Activated effector memory CD4-positive, alpha-beta T cell treated with Interleukin-2 at 50 U/mL for 16 hours (primary cell): Measurements from ENCODE around the gene GNAQ.
"Not testable (repeated sequence)": the region's sequence is repeated elsewhere in the genome, so short reads cannot be mapped to it uniquely, and the experiment has no call there.

Experiments used
- DNase-seq: peaks from one replicate; pipeline ENCODE4 v3.0.0-alpha.2; 2020

The GNAQ gene

GRCh38 chr9:77806741-77807140 is 224.9 kb downstream of the GNAQ start:
- DNase-seq, result no peak

- DNase-seq, result no peak
These were observed 225.8 kb downstream of the GNAQ start for GRCh38 chr9:77805810-77806209.

DNA sequence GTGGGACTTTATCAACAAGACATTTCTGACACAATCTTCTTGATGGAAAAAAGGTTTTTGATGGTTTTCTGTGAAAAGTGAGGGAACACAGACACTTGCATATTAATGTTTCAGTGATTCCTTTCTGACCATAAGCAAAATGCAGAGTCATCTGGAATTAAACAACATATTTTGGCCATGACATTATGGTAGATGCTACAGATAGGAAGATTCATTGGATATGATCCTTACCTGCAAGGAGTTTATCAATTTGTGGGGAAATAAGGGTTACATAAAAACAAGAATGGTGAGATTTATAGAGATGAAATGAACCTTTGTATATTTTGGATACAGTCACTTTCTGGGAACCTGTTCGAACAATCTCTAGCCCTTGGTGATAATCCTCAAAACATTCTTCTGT is 228.2 kb downstream of the GNAQ start:
- DNase-seq, result no peak

- DNase-seq, result no peak
These were observed 228.9 kb downstream of the GNAQ start for GRCh38 chr9:77802515-77803293.

- no peak for DNase-seq
These were observed 229.5 kb downstream of the GNAQ start for GRCh38 chr9:77802064-77802463.

DNA sequence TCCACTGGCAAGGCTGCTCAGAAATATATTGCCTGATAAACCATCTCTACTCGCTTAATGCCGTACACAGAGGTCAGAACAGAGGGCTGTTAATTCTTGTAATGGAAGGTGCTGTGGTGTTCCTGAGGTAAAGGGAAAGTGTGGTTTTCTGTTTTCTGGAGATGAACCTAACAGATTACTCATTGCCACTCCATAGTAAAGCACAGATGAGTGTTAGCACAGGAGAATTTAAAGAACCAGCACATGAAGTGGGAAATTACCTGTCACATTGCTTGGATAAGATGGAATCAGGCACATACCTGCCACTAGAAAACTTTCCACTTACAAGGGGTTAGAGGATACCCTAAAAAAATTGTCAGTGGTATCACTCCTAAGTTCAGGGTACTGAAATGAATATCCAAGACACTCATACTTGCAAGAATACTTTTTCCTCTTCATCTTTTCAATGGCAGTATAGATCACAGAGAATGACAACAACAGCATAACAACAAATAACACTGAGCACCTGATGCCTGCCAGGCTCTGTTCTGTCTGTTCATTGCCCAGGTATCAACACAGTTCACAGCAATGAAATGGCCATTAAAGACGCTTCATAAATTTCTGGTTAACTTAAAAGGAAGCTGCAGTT is 230.6 kb downstream of the GNAQ start:
- DNase-seq, result no peak

DNA sequence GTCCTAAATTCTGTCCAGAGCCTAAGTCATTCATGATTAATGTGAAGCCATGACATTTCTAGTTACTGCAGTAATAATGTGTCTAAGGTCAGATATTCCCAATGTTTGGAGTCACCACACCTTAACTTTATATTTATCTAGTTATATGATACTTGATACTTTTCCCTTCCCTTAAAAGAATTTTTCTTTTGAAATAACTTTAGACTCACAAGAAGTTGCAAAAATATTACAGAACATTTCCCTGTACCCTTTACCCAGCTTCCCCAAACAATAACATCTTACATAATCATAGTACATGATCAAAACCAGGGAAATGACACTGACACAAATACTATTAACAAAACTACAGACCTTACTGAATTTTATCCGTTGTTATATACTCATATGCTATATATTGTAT is 233.5 kb downstream of the GNAQ start:
- no peak for DNase-seq

DNA sequence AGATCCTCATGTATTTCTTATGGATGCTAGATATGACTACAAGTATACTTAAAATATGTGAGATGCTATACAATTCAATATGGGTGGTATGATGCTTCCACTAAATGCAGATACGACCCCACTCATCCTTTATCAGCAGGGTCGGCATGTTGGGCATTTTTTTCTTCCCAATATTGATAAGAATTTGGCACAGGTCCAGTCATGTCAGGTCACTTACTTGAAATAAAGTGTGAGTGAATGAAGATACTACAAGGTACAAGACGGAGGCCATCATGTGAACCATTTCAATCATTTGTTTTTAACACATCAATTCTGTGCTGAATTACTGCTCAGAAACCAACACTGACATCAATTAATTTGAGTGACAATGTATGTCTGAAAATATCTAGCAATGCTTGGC is 236.6 kb downstream of the GNAQ start:
- no peak for DNase-seq

- DNase-seq, result no peak
These were observed 237.8 kb downstream of the GNAQ start for GRCh38 chr9:77793849-77794248.

- no peak for DNase-seq
These were observed 241.7 kb downstream of the GNAQ start for GRCh38 chr9:77789891-77790290.

- DNase-seq, result no peak
These were observed 246.3 kb downstream of the GNAQ start for GRCh38 chr9:77785341-77785740.

- DNase-seq, result no peak
These were observed 248.1 kb downstream of the GNAQ start for GRCh38 chr9:77783518-77783917.

GRCh38 chr9:77779010-77779409 is 252.6 kb downstream of the GNAQ start:
- DNase-seq, result no peak

DNA sequence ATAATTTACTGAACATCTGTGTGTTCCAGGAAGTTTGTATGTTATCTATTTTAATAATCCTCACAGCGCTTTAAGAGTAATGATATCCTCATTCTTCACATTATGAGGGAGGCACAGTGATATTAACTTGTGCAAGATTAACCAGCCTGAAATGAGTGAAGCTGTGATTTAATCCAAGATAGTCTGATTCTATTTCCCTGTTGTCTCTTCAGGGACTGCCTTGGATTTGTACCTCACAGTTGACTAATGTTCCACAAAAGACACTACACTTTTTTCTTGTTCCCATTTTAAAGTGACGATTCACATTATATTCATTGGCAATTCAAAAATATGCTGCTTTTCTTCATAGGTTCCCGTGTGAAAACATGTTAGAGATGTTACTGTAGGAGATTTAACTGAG is 258.2 kb downstream of the GNAQ start:
- no peak for DNase-seq

DNA sequence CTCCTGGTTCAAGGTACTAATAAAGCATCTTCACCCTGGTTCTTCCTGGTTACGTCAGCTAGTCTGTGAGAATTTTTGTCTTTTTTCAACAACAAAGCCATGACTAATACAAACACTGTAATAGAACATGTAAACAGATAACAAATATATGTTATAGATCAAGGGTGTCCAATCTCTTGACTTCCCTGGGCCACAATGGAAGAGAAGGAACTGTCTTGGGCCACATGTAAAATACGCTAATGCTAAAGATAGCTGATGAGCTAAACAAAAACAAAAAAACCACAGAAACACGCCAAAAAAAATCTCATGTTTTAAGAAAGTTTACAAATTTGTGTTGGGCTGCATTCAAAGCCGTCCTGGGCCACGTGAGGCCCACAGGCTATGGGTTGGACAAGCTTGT is 259.0 kb downstream of the GNAQ start:
- DNase-seq, result no peak

DNA sequence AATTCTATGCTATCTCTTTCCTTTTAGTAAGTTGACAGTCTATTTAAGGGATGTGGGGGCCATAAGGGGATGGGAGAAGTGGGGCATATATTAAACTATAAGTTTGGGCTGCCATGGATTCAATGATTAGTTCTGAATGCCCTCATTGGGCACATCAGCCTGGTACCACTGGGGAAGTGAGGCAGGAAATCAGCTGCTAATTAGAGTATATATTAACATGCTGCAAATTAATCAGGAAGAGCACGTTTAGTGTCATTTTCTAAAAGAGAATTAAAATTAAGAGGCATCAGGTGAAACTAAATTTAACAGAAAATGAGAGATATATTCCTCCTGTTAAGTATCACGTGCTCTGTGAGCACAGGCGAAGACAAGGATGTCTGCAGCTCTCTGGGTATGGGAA is 260.4 kb downstream of the GNAQ start:
- DNase-seq, result no peak

- DNase-seq, result no peak
These were observed 261.3 kb downstream of the GNAQ start for GRCh38 chr9:77770340-77770739.

DNA sequence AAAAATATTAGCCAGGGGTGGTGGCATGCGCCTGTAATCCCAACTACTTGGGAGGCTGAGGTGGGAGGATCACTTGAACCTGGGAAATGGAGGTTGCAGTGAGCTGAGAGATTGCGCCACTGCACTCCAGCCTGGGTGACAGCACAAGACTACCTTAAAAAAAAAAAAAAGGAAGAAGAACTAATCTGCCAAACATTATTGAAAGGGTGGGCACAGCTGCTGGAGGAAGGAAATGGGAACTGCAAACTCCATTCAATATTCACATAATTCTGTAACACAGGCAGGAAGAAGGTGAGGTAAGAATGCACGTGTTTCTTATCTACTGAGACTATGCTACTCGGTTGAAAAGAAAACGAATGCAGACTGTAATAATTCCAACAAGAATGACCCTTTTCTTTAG is 262.4 kb downstream of the GNAQ start:
- DNase-seq, result no peak

DNA sequence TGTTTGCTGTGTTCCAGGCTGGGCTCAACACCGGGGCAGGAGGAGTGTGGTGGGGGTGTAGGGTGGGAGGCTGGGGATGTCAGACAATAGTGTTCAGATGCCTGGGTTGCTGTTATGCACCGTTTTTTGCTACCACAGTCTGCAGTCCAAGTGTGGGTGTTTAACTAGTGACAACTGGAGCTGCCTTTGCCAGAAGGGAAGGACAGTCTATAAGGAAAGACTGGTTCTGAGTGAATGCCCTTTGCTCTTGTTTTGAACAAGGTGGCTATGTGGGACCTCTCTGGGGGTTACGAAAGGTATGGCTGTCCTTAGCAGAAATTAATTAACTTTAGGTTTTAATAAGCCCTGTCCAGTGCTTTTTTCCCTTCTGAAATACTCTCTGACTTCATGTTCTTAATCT is 265.0 kb downstream of the GNAQ start:
- no peak for DNase-seq

DNA sequence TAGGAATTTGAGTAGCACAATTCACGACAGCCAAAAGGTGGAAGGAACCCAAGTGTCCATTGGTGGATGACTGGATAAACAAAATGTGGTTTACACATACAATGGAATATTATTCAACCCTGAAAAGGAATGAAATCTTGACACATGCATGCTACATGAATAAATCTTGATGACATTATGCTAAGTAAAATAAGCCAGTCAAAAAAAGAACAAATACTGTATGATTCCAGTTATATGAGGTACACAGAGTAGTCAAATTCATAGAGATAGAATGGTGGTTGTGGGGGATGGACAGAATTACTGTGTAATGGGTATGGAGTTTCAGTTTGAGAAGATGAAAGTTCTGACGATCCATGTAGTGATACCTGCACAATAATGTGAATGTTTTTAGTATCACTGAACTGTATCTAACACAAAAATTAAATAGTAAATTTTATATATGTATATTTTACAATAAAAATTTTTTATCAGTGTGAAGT is 265.8 kb downstream of the GNAQ start:
- DNase-seq, result no peak

- no peak for DNase-seq
These were observed 266.5 kb downstream of the GNAQ start for GRCh38 chr9:77764894-77765780.

DNA sequence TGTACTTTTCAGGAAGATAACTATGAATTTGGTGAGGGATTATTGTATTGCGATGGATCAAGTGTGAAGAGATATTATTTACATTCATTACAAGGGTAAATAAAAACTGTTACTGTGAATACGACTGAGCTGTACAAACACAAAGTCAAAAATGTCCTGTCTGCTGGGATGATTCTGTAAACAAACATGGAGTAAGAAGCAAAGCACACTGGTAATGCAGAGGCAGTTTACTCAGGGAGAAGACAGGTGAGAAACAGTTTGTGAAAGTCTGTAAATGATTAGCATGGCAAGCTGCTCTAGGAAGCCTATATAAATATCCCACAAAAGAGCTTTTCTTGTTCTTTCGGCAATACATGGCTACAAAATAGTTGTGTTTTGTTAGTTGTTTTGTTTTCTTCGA is 268.0 kb downstream of the GNAQ start:
- no peak for DNase-seq

GRCh38 chr9:77760919-77761318 is 270.7 kb downstream of the GNAQ start:
- not testable (repeated sequence) for DNase-seq

- DNase-seq, result no peak
These were observed 272.2 kb downstream of the GNAQ start for GRCh38 chr9:77759391-77759790.
